HUDEP-2 (cell line): ENCODE measurements around the gene DIPK2A.
A peak's percentile ranks its signal among the peaks of the same experiment; 100 is the strongest.

Experiments used
- DNase-seq, 76 experiments: peaks; one replicate each; lab custom pipeline; 2025; ENCODE audit not compliant: unreplicated experiment in 76 of 76; lab: John Stamatoyannopoulos, UW

Gene DIPK2A

GRCh38 chr3:143974271-143975238, 2.9 kb downstream of the DIPK2A start:
- DNase-seq, result peak in 7 of 76 experiments; percentile 6 to 31 (median 21)

GRCh38 chr3:143975554-143976152, 4.0 kb downstream of the DIPK2A start:
- DNase-seq, result peak in 25 of 76 experiments; percentile 7 to 62 (median 30)

DNA sequence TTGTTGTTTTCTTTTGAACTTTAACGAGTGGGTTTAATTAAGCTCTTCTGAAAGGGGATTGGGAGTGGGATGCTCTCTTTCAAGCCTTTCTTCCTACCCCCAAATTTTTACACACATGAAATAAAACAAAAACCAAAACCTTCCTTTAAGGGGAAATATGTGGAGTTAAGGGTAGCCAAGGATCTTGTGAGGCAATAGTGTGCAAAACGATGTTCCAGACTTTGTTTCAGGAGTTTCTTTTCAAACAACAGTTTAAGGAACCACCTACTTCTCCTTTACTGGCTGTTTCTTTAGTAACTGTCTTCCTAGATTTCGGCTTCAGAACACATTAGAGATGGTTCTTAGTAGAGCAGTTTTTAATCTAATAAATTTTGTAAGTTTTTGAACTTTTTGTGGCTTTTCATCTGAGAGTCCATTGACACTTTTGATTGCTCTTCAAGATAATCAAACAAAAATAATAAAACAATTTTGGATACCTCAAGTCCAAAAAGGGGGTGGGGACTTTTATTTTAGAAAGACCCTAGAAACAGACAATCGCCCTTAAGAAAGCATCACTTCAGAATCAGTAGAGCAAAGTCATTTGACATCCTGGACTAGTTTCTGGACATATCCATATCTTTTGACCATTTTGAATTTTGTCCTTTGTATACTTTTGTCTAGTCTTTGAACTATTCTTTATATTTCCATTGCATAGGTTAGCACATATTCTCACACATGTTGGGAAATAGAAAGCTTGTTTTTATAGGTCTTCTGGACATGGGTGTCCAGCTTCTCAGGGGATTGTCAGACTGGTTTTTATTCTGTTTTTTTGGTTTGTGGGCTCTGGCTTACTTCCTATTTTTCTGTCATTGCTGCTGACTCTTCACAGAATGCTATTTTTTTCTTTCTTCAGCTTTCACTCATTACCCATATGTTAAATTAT, 6.0 kb downstream of the DIPK2A start:
- DNase-seq, result no peak

DNA sequence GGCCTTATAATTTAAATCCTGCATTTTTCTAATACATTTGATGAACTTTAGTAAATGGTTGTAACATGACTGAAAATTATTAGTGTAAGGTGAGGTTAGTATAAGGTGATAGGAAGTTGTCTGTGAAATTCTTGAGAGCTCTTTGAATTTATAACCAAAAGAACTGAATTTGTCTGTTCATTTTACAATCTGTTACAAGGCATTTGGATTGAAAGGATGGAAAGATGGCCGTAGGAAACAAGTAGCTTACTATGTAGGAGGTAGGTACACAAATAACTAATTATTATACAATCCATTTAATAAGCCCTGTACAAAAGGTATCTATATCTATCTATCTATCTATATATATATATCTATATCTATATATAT, 6.6 kb downstream of the DIPK2A start:
- no peak for DNase-seq

- no peak for DNase-seq
Measured at GRCh38 chr3:143979041-143979440, 7.4 kb downstream of the DIPK2A start.

- DNase-seq, result no peak
Measured at GRCh38 chr3:143979813-143980212, 8.2 kb downstream of the DIPK2A start.

DNA sequence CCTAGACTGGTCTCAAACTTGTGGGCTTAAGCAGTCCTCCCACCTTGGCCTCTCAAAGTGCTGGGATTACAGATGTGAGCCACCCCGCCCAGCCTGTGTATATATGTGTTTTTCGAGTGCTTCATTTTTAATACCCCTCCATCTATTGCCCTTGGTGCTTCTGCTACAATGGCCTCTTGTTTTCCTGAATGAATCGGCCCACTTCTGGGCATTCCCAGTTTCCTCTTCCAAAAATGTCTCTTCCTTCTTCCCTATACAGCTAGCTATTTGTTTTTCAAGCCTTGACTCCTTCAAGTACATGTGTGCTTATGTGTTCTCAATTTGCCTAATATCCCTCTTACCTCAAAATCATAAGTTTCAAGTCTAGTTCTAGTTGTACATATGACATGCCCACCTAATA, 16.7 kb downstream of the DIPK2A start:
- no peak for DNase-seq

GRCh38 chr3:143989461-143989860, 17.8 kb downstream of the DIPK2A start:
- DNase-seq, result peak in 69 of 76 experiments; percentile 6 to 75 (median 41)

DNA sequence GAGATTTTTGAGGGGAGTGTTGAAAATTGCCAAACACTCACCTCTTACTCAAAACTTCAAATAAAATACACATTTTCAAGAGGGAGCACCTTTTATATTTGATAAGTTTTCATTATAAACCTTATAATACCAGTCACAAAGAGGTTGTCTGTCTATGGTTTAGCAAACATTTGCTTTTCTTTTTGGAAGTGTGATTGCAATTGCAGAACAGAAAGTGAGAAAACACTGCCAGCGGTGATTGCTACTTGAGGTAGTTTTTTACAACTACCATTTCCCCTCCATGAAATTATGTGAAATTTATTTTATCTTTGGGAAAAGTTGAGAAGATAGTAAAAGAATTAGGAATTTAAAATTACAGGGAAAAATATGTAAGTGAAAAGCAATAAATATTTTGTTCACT, 20.1 kb downstream of the DIPK2A start:
- no peak for DNase-seq

DNA sequence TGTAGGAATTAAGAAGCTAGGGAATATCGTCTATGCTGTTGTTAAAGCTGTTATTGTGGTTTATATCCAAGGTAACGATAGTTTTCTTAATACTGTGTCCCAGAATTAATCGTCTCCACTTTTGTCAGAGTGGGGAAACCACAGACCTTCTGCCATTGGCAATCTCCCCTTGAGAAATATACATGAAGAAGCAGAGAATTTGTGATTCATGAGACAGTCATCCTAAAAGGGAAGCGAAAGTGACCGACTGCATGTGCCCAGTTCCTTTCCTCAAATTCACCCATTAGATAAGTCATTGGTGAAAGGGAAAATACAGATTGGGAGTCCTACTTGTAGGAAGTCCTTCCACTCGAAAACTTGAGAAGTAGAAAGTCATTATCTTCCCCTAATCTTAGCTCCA, 26.6 kb downstream of the DIPK2A start:
- DNase-seq, result no peak

DNA sequence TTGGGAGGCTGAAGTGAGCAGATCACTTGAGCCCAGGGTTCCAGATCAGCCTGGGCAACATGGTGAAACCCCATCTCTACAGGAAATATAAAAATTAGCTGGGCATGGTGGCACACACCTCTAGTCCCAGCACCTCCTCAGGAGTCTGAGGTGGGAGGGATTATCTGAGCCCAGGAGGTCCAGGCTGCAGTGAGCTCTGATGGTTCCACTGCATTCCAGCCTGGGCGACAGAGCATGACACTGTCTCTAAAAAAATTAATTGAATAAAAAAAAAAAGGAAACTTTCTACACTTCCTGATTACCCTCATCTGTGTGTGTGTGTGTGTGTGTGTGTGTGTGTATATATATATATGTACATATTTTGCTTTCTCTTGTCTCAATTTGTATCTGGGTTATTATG, 31.4 kb downstream of the DIPK2A start:
- DNase-seq, result no peak

GRCh38 chr3:144010371-144010770, 38.7 kb downstream of the DIPK2A start:
- no peak for DNase-seq

DNA sequence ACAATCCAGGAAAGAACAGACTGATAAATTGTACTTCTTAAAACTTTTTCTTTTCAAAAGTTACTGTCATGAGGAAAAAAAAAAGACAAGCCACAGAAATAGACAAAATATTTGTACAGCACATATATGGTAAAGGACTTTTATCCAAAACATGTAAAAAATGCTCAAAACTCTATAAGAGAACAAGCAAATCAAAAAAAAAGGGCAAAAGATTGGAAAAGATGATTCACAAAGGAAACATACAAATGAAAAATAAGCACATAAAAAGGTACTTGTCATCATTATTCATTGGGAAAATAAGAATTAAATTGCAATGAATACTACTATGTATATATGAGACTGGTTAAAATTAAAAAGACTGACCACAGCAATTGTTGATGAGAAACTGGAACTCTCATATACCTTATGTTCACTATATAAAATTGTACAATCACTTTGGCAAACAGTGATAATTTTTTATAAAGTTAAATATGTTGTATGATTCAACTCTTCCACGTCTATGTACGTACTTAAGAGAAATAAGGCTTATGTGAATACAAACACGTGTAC, 39.7 kb downstream of the DIPK2A start:
- no peak for DNase-seq

- no peak for DNase-seq
Measured at GRCh38 chr3:144015133-144015532, 43.5 kb downstream of the DIPK2A start.

GRCh38 chr3:144018776-144019175, 47.2 kb downstream of the DIPK2A start:
- no peak for DNase-seq
